Mesendoderm (in vitro differentiated cells): ENCODE data around the gene APLF. TPM values are rescaled to one million over a fixed set of nuclear protein-coding genes. Genes with fewer than 3 reads are reported as not detected.

Source experiments
- DNase-seq: peaks from one replicate; pipeline ENCODE4 v3.0.0; 2013
- H2AK5ac ChIP-seq: 2 replicates; pipeline ENCODE4 v1.6.1; 2013; ENCODE audit warnings: low read length, inconsistent platforms
- H2BK120ac ChIP-seq: 2 replicates; pipeline ENCODE4 v1.6.1; 2013; ENCODE audit warnings: low read depth, mild to moderate bottlenecking, low read length, moderate library complexity, mixed read lengths
- H2BK15ac ChIP-seq: replicated peaks from 2 replicates; pipeline ENCODE4 v1.6.1; 2013; ENCODE audit warnings: low read depth, mild to moderate bottlenecking, moderate library complexity
- H2BK5ac ChIP-seq: 2 replicates; pipeline ENCODE4 v1.6.1; 2013; ENCODE audit warnings: low read length, inconsistent platforms
- H3K18ac ChIP-seq: 2 replicates; pipeline ENCODE4 v1.6.1; 2013; ENCODE audit warnings: mild to moderate bottlenecking, low read length, mixed read lengths
- H3K23ac ChIP-seq: one replicate; pipeline ENCODE4 v1.6.1; 2013; ENCODE audit warnings: low read length
- H3K27ac ChIP-seq: 2 replicates; pipeline ENCODE4 v1.5.1; 2013; ENCODE audit warnings: low read depth, mild to moderate bottlenecking, inconsistent platforms, low read length, moderate library complexity
- H3K27me3 ChIP-seq: 2 replicates; pipeline ENCODE4 v1.6.1; 2013; ENCODE audit warnings: low read length, control low read depth, mild to moderate bottlenecking, inconsistent platforms; ENCODE audit not compliant: insufficient read depth, poor library complexity
- H3K36me3 ChIP-seq: 2 replicates; pipeline ENCODE4 v1.6.1; 2013; ENCODE audit warnings: low read length, inconsistent platforms; ENCODE audit not compliant: control insufficient read depth, insufficient read depth
- H3K4ac ChIP-seq: one replicate; pipeline ENCODE4 v1.6.1; 2013; ENCODE audit warnings: low read depth, mild to moderate bottlenecking, low read length, moderate library complexity
- H3K4me1 ChIP-seq: 2 replicates; pipeline ENCODE4 v1.6.1; 2013; ENCODE audit warnings: low read depth, low read length, inconsistent platforms; ENCODE audit not compliant: control insufficient read depth
- H3K4me2 ChIP-seq: 2 replicates; pipeline ENCODE4 v1.6.1; 2013; ENCODE audit warnings: low read length
- H3K4me3 ChIP-seq: 2 replicates; pipeline ENCODE4 v1.5.1; 2013; ENCODE audit warnings: mild to moderate bottlenecking, low read length
- H3K56ac ChIP-seq: one replicate; pipeline ENCODE4 v1.6.1; 2013; ENCODE audit warnings: low read length
- H3K79me1 ChIP-seq: 2 replicates; pipeline ENCODE4 v1.6.1; 2013; ENCODE audit warnings: low read length, inconsistent platforms
- H3K79me2 ChIP-seq: 2 replicates; pipeline ENCODE4 v1.6.1; 2013; ENCODE audit warnings: mild to moderate bottlenecking, low read length; ENCODE audit not compliant: control insufficient read depth, insufficient read depth
- H3K9ac ChIP-seq: 2 replicates; pipeline ENCODE4 v1.6.1; 2013; ENCODE audit warnings: low read length, inconsistent platforms
- H4K5ac ChIP-seq: one replicate; pipeline ENCODE4 v1.6.1; 2013; ENCODE audit warnings: low read length
- H4K8ac ChIP-seq: one replicate; pipeline ENCODE4 v1.6.1; 2013; ENCODE audit warnings: low read depth, mild to moderate bottlenecking, control low read depth, low read length, moderate library complexity
- WGBS: extraction: QIAGEN DNeasy Blood & Tissue Kit; methylation state at CpG from one replicate; pipeline ENCODE4 v1.1.7; 2013; ENCODE audit warnings: low lambda C conversion rate, missing lambda C conversion rate; ENCODE audit not compliant: insufficient coverage; ENCODE audit errors: extremely low coverage; 5-methylcytosine and 5-hydroxymethylcytosine counted together
- polyA plus RNA-seq, 2 experiments: library from polyadenylated mRNA; stranded (reverse); fragments of 200-250 nt; gene quantifications; one replicate each; pipeline ENCODE4 v1.2.3, GENCODE V29; 2013

The APLF gene
- polyA plus RNA-seq (2013, experiment 1 of 2) = 2.0 TPM
- polyA plus RNA-seq (2013, experiment 2 of 2) = 2.0 TPM

GRCh38 chr2:68467077-68467960, at the start of gene APLF, which contains the start of gene FBXO48:
Gene APLF (plus strand): TSS chr2:68467585. CDS start chr2:68467732, 147 bp downstream.
Gene FBXO48 (minus strand): TSS chr2:68467294. CDS start chr2:68465145, 2,149 bp downstream.
- Histone ChIP-seq H3K4me1 (peaks cover 2% of the 10 kb centered on the region), H3K4me2 (peak within 1 kb of the TSS; percentile 77), H3K79me1 (no peaks in the 10 kb centered on the region), H3K23ac (no peak within 1 kb of the TSS), H2BK120ac (no peak within 1 kb of the TSS), H3K79me2 (no peaks in the 10 kb centered on the region), H4K8ac (no peak within 1 kb of the TSS), H2BK5ac (peak within 1 kb of the TSS; percentile 66), H3K18ac (peak within 1 kb of the TSS; percentile 85), H4K5ac (no peak within 1 kb of the TSS), H2AK5ac (no peak within 1 kb of the TSS), H3K9ac (peak within 1 kb of the TSS; percentile 95), H2BK15ac (no peak within 1 kb of the TSS), H3K4ac (peak within 1 kb of the TSS; percentile 91), H3K36me3 (no peaks in the 10 kb centered on the region), H3K56ac (peak within 1 kb of the TSS; percentile 99), H3K27me3 (no peaks in the 10 kb centered on the region), H3K27ac (peak within 1 kb of the TSS; percentile 67), H3K4me3 (peak within 1 kb of the TSS; percentile 94)
- peak; percentile 100 for DNase-seq
- whole genome bisulfite sequencing = no CpG with 5 or more reads among the region's 82 CpGs

DNA sequence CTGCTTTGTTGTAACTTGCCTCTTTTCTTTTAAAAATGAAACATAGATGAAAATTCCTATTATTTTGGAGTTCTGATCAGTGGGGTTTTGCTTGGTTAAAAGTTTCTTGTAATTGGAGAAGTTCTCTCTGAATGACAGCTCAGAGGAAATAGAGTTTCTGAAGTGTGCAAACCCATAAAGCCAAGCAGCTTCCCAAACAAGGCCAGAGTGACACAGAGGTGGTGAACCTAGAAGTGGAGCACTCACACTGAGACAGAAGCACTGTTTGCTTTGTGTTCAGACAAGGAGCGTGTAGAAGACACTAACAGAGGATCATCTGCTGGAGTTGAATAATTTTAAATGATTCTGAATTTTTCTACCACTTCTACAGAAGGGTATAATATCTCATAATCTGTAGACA, 49.5 kb upstream of the APLF start:
- H3K27ac ChIP-seq = no peak overlapping the region
- H4K8ac ChIP-seq = no peak overlapping the region
- H3K4me2 ChIP-seq = no peak overlapping the region
- no peaks in the 10 kb centered on the region for H3K4me1 ChIP-seq
- no peaks in the 10 kb centered on the region for H3K79me2 ChIP-seq
- no peak overlapping the region for H2BK120ac ChIP-seq
- DNase-seq = no peak
- no peaks in the 10 kb centered on the region for H3K36me3 ChIP-seq
- H3K79me1 ChIP-seq = no peaks in the 10 kb centered on the region
- no peak overlapping the region for H3K9ac ChIP-seq
- WGBS = no CpG with 5 or more reads among the region's 1 CpG
- H3K56ac ChIP-seq = no peak overlapping the region
- H2AK5ac ChIP-seq = no peak overlapping the region
- H3K27me3 ChIP-seq = no peaks in the 10 kb centered on the region
- H4K5ac ChIP-seq = no peak overlapping the region
- no peak overlapping the region for H3K23ac ChIP-seq
- no peak overlapping the region for H2BK15ac ChIP-seq
- no peak overlapping the region for H3K4me3 ChIP-seq
- H3K18ac ChIP-seq = no peak overlapping the region
- H2BK5ac ChIP-seq = no peak overlapping the region
- no peak overlapping the region for H3K4ac ChIP-seq

- Histone ChIP-seq H3K79me2 (no peaks in the 10 kb centered on the region), H2BK15ac (no peak overlapping the region), H2BK5ac (no peak overlapping the region), H3K27me3 (no peaks in the 10 kb centered on the region), H3K4me2 (no peak overlapping the region), H3K56ac (no peak overlapping the region), H4K8ac (no peak overlapping the region), H4K5ac (no peak overlapping the region), H3K18ac (no peak overlapping the region), H2BK120ac (no peak overlapping the region), H3K79me1 (no peaks in the 10 kb centered on the region), H3K4ac (no peak overlapping the region), H3K23ac (no peak overlapping the region), H2AK5ac (no peak overlapping the region), H3K4me1 (no peaks in the 10 kb centered on the region), H3K36me3 (no peaks in the 10 kb centered on the region), H3K9ac (no peak overlapping the region), H3K27ac (no peak overlapping the region), H3K4me3 (no peak overlapping the region)
- no CpG with 5 or more reads among the region's 1 CpG for WGBS
- DNase-seq = no peak
Observed at GRCh38 chr2:68418419-68418818, 49.0 kb upstream of the APLF start.

DNA sequence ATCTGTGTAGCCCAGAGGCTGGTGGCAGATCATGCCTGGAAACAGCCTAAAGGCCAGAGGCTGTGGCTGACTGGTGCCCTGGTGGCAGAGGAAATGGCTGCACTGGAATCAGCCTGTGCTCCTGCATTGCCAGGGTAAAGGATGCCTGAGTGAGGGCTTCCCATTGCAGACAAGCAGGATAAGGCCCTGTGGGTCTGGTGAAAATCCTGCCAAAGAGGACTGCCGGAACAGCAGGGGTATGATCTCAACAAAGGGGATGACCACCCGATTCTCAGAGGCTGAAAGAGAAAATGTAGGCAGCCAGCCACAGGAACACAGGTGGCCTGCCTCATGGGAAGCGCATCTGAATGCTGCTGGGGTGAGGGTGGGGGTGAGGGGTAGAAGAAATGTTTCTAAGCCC, 48.5 kb upstream of the APLF start:
- peak; percentile 25 for DNase-seq
- no peak overlapping the region for H3K9ac ChIP-seq
- H3K27ac ChIP-seq = no peak overlapping the region
- no peak overlapping the region for H3K4me3 ChIP-seq
- H3K79me2 ChIP-seq = no peaks in the 10 kb centered on the region
- no CpG with 5 or more reads among the region's 3 CpGs for WGBS
- no peak overlapping the region for H2BK15ac ChIP-seq
- no peaks in the 10 kb centered on the region for H3K27me3 ChIP-seq
- no peak overlapping the region for H3K4ac ChIP-seq
- H4K5ac ChIP-seq = no peak overlapping the region
- H2BK120ac ChIP-seq = no peak overlapping the region
- H4K8ac ChIP-seq = no peak overlapping the region
- no peaks in the 10 kb centered on the region for H3K36me3 ChIP-seq
- no peaks in the 10 kb centered on the region for H3K4me1 ChIP-seq
- no peak overlapping the region for H3K4me2 ChIP-seq
- H3K79me1 ChIP-seq = no peaks in the 10 kb centered on the region
- no peak overlapping the region for H2BK5ac ChIP-seq
- no peak overlapping the region for H3K56ac ChIP-seq
- H2AK5ac ChIP-seq = no peak overlapping the region
- no peak overlapping the region for H3K18ac ChIP-seq
- H3K23ac ChIP-seq = no peak overlapping the region

DNA sequence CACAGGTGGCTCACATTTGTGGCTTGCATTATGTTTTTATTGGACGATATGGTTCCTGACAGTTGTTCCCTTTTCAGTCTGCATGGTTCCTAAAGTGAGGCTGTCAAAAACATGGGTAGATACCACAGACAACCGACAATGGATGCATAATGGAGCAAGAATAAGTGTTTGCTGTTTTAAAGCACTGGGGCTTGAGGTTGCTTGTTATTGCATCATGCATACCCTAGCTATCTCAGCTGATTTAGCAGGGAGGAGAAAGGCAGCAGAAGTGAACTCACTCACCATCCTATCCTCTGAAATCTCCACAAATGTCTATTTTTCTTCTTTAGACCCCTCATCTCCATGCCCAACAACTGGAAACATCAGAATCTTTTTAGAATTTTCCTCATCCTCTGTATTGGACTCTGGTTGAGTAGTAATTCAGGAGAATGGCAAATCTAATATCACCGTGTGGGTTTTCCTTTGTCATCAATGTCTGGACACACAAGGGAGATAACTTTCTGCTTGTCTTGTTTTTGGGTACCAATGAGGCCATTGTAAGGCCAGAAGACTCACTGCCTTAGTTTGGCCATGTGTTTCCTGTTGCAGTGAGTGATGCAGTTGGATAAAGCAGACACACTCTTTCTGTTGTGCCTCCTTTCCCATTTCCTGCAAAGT, 47.0 kb upstream of the APLF start:
- Histone ChIP-seq H3K79me2 (no peaks in the 10 kb centered on the region), H2BK15ac (no peak overlapping the region), H3K4me2 (no peak overlapping the region), H4K5ac (no peak overlapping the region), H3K56ac (no peak overlapping the region), H3K27ac (no peak overlapping the region), H4K8ac (no peak overlapping the region), H3K36me3 (no peaks in the 10 kb centered on the region), H3K79me1 (no peaks in the 10 kb centered on the region), H3K9ac (no peak overlapping the region), H3K27me3 (no peaks in the 10 kb centered on the region), H2AK5ac (no peak overlapping the region), H2BK120ac (no peak overlapping the region), H3K4me3 (no peak overlapping the region), H3K23ac (no peak overlapping the region), H2BK5ac (no peak overlapping the region), H3K18ac (no peak overlapping the region), H3K4ac (no peak overlapping the region), H3K4me1 (no peaks in the 10 kb centered on the region)
- WGBS = no CpG with 5 or more reads among the region's 3 CpGs
- DNase-seq = peak; percentile 62
